ENCODE measurements around the gene PPP2R5D. TPM values are rescaled to one million over a fixed set of nuclear protein-coding genes. Genes with fewer than 3 reads are reported as not detected.

The PPP2R5D gene
- total and polyA plus RNA-seq, 9 of the 15 experiments (the other 6 are each of a cell fraction or from before 2014, with no cell fraction given) = 1.3 to 96.1 (median 38.4) TPM

GRCh38 chr6:43053545-43054205 is 69.3 kb downstream of the PPP2R5D start, which contains the start of gene CUL7 (continued):
- TF ChIP-seq PATZ1 (CRISPR knock-in tag; IDR thresholded peaks at IDR 0.05; ENCODE audit: borderline replicate concordance) (peak; percentile 83; the same call in 1 of the 2 replicates), ETV5 (CRISPR knock-in tag; IDR thresholded peaks at IDR 0.05; ENCODE audit: low read depth) (peak; percentile 92), SIN3B (IDR thresholded peaks at IDR 0.05; ENCODE audit: low read depth) (0 out of 2 replicates have a peak, but pooled peaks have one; percentile 46), BACH1 (tag; IDR thresholded peaks at IDR 0.05) (no peak), ZNF184 (CRISPR knock-in tag; IDR thresholded peaks at IDR 0.05) (no peak), ARNT (IDR thresholded peaks at IDR 0.05) (peak in 1 of 2 experiments; percentile 83; a peak in 2 of 4 replicates), POLR2AphosphoS5 (IDR thresholded peaks at IDR 0.05; ENCODE audit: control insufficient read depth, insufficient read depth, low read depth, low read length) (peak; percentile 92), TARDBP (IDR thresholded peaks at IDR 0.05) (peak; percentile 82; the same call in 1 of the 2 replicates), PHB (CRISPR knock-in tag; IDR thresholded peaks at IDR 0.05) (peak; percentile 94; the same call in 1 of the 2 replicates), PHF21A (IDR thresholded peaks at IDR 0.05; ENCODE audit: borderline replicate concordance, low read depth) (peak; percentile 5), ZNF740 (CRISPR knock-in tag; IDR thresholded peaks at IDR 0.05) (no peak), ZNF740 (tag; IDR thresholded peaks at IDR 0.05) (no peak), ESRRB (CRISPR knock-in tag; IDR thresholded peaks at IDR 0.05; ENCODE audit: borderline replicate concordance) (peak; percentile 88; the same call in 1 of the 2 replicates), VEZF1 (CRISPR knock-in tag; IDR thresholded peaks at IDR 0.05) (peak; percentile 90), ZNF384 (IDR thresholded peaks at IDR 0.05; ENCODE audit: low read depth, low read length) (peak; percentile 35; the same call in 1 of the 2 replicates), CXXC5 (CRISPR knock-in tag; IDR thresholded peaks at IDR 0.05) (peak; percentile 88), MAX (CRISPR knock-in tag; IDR thresholded peaks at IDR 0.05) (peak; percentile 79), KLF1 (tag; IDR thresholded peaks at IDR 0.05) (peak; percentile 87), FOXA3 (CRISPR knock-in tag; conservative IDR thresholded peaks at IDR 0.05 in 1 of 2, IDR thresholded peaks at IDR 0.05 in 1 of 2) (peak in 1 of 2 experiments; percentile 75; a peak in 2 of 4 replicates), CREB1 (IDR thresholded peaks at IDR 0.05) (peak; percentile 71), CREB1 (CRISPR knock-in tag; IDR thresholded peaks at IDR 0.05) (peak; percentile 47; the same call in 1 of the 2 replicates), RBM39 (optimal IDR thresholded peaks at IDR 0.05; ENCODE audit: low read depth, low read length) (peak; percentile 34), PHTF2 (CRISPR knock-in tag; IDR thresholded peaks at IDR 0.05) (peak; percentile 87), SMAD3 (CRISPR knock-in tag; conservative IDR thresholded peaks at IDR 0.05) (peak; percentile 42; the same call in 1 of the 2 replicates)

Measured in K562 (cell line).